IPS DF 4.7 (cell line): ENCODE results near the gene CSF1.
"Not testable (repeated sequence)": the region's sequence is repeated elsewhere in the genome, so short reads cannot be mapped to it uniquely, and the experiment has no call there.

ENCODE experiments used
- DNase-seq: peaks from one replicate; pipeline ENCODE4 v3.0.0-alpha.2; 2013; ENCODE audit warnings: low spot score; ENCODE audit errors: extremely low read depth

CSF1 gene

GRCh38 chr1:109935451-109935900 is 24.8 kb downstream of the CSF1 start:
- DNase-seq, result no peak

DNA sequence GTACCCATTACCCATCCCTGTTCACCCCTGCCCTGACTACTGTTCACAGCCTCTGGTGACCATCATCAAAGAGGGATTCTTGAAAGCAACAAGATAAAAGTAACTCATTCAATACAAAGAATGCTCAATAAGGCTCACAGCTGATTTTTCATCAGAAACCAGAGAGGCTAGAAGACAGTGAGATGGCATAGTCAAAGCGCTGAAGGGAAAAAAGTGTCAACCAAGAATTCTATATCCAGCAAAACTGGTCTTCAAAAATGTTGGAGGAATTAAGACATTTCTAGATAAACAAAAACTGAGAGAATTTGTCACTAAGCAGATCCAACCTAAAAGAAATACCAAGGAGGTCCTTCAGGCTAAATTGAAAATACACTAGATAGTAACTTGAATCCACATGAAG is 27.1 kb downstream of the CSF1 start:
- DNase-seq, result no peak

DNA sequence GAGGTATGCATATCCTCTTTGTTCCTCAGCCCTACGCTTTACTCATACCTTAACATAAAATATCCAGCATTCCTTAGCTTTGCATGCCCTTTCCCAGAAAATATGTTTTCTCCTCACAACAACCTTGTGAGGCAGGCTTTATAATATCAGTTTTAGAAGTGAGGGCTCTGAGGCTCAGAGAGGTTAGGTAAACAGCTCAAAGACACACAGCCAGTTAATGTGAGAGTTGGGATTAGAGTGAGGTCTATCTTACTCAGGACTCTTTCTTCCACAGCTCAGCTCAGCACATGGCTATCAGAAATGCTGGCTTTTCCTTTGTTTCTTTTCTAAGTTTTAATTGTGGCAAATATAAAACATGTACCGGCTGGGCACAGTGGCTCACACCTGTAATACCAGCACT is 27.9 kb downstream of the CSF1 start:
- no peak for DNase-seq

DNA sequence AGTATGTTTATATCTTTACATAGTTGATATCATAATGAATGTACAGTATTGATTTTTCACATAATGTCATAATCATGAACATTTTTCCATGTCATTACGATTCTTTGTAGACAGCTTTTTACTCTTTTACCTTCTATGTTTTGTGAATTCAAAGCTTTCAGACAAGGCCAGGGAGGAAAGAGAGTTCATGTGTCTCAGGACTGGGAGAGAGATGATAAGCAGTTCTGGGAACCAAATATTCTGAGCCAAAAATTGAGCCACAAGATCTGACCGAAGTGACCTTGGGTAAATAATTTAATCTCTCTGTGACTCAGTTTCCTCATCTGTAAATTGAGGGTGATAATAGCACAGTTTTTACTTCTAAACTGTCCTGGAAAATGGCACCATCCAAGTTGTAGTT is 31.8 kb downstream of the CSF1 start:
- no peak for DNase-seq

DNA sequence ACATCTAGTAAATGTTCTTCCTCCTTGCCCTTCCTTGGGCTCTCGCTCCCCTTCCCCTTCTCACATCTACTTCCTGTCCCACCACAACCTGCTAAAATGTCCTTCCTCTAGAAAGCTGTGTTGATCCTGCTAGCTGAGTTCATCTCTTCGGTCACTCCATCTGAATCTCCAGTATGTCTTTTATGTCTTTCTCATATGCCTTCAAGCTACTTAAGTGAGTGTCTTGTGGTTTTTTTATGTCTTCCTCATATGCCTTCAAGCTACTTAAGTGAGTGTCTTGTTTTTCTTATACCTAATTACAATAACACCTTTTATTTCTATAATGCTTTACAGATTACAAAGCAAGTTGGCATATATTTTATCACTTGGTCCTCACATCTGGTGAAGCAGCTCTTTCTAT is 33.9 kb downstream of the CSF1 start:
- no peak for DNase-seq

GRCh38 chr1:109946511-109946910 is 35.9 kb downstream of the CSF1 start:
- DNase-seq, result no peak

GRCh38 chr1:109947582-109948284 is 37.1 kb downstream of the CSF1 start:
- no peak for DNase-seq

- DNase-seq, result no peak
Measured at GRCh38 chr1:109948285-109948630, 37.6 kb downstream of the CSF1 start.

DNA sequence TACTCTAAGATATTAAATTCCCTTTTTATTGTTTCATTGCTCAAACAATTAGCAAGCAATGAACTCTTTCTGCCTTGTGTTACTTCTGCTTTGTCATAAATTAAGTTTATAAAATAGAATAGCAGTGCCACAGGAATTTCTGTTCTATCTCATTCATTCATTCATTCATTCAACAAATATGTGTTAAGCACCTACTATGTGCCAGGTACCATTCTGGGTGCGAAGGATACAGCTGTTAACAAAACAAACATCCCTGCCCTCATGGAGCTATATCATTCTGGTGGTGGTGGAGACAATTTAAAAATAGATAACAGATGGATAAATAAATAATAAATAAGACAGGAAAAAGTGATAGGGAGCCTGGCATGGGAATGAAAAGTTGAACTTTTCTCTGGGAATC is 39.4 kb downstream of the CSF1 start:
- no peak for DNase-seq

- DNase-seq, result no peak
Measured at GRCh38 chr1:109950509-109950908, 39.9 kb downstream of the CSF1 start.

GRCh38 chr1:109951501-109951900 is 40.9 kb downstream of the CSF1 start:
- not testable (repeated sequence) for DNase-seq

DNA sequence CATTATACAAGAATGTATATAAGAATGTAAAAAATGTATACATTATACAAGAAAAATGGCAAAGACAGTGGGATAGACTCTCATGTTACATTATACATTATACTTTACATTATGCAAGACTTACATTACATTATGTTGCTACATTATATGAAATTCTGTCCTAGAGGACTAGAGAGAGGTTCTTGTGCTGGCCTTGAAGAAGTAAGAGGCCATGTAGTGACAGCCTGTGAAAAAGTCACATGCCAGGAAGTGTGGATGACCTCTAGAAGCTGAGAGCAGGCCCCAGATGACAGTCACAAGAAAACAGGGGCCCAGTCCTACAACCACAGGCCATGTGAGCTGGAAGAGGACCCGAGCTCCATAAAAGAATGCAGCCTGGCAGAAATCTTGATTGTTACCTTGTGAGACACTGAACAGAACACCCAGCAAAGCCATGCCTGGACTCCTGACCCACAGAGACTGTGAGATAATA is 43.4 kb downstream of the CSF1 start:
- DNase-seq, result no peak

DNA sequence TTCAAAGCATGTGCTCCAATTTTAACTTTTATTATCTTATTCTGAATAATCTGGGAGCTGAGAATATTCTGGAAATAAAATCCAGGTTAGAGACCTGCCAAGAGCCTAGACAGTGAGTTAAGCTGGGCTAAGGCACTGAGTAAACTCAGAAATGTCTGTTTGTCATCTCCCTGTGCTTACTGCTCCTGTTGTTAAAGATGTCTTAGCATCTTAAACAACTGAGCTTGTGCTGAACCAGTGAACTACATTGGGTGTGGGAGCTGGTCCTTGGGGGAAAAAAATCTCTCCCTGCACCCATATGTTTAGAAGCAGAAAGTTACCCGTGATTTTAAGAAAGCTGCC is 49.0 kb downstream of the CSF1 start:
- DNase-seq, result no peak

DNA sequence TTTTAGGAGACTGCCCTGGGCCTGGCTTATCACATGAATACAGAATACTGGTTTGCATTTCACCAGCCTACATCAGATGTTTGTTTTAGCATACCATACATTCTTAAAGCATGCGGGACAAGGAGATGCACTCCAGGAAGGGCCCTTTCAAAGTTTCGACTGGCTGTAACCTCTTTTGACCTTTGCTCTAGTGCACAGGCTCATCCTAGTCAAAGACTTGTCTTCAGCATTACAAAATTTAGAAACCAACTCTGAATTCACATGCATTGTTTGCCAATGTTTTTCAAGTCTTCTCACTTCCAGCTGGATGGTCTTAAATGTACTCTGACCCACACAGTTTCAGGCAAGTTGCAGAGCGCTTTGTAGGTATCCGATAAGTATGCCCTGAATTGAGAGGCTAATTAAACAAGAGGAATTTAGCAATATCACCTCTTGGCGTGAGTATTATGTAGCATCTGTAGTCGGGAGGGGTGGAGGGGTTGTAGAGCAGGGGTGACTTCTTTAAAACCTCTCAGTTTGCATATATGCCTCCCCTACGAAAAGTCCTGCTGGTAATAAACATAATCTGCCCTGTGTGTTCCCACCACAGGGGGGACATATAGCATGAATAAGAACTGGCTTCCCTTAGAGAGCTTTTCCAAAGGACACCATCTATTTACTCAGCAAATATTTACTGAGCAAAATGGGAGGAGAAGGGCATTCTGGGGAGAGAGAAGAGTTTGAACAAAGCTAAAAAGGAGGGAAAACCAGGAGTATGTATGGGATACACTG is 49.5 kb downstream of the CSF1 start:
- no peak for DNase-seq

- DNase-seq, result no peak
Measured at GRCh38 chr1:109960745-109961094, 50.1 kb downstream of the CSF1 start.

GRCh38 chr1:109963864-109964263 is 53.2 kb downstream of the CSF1 start:
- DNase-seq, result no peak

DNA sequence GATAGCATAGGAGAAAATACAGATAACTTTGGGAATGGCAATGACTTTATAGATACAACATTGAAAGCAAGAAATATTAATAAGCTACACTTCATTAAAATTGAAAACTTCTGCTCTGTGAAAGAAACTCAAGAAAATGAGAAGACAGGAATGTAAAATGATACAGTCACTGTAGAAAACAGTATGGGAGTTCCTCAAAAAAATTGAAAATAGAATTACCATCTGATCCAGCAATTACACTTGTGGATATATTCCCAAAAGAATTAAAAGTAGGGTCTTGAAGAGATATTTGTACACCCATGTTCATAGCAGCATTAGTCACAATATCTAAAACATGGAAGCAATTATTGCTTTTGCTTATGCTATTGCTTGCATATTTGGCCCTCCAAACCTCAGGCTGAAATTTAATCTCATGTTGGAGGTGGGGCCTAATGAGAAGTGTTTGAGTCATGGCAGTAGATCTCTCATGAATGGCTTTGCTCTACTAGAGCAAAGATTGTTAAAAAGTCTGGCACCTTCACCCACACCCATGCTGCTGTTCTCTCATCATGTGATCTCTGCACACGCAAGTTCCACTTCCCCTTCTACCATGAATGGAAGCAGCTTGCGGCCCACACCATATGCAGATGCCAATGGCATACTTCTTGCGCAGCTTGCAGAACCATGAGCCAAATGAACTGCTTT is 58.6 kb downstream of the CSF1 start:
- no peak for DNase-seq

DNA sequence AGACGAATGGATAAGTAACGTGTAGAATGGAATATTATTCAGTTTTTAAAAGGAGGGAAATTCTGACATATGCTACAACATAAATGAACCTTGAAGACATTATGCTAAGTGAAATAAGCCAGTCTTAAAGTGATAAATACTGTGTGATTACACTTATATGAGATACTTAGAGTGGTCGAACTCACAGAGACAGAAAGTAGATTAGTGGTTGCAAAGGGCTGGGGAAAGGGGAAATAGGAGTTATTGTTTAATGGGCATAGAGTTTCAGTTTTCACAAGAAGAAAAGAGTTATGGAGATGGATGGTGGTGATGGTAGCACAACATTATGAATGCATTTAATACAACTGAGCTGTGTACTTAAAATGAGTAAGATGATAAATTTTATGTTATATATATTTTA is 59.3 kb downstream of the CSF1 start:
- no peak for DNase-seq

DNA sequence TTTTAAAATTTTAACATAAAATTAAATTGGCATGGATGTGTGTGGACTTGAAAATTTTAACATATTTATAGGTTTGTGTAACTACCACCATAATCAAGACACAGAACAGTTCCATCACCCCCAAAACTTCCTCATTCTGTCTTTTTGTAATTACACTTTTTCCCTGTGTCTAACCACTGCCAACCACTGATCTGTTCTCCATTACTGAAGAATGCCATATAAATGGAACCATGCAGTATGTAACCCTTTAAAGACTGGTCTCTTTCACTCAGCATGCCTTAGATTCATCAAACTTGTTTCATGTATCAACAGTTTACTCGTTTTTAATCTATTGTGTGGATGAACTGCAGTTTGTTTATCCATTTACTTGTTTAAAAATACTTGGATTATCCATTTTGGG is 60.9 kb downstream of the CSF1 start:
- no peak for DNase-seq

DNA sequence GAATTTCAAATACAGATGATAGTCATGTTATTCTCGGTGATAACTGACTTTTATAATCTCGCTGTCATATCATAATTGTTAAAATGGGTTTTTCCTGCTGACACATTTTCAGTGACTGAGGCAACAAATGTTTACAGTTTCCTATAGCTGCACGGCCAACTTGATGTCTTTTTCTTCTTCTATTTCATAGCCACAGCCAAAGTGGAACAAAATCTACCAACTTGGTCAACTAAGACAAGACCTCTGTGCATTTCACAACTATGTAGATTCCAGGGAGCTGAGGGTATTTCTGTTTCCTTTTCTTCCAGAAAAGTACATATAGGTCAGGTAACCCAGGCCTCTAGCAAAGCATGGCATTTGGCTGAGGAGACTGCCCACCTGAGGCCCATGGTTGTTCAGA is 63.5 kb downstream of the CSF1 start:
- DNase-seq, result no peak

GRCh38 chr1:109975718-109976117 is 65.1 kb downstream of the CSF1 start:
- no peak for DNase-seq

- DNase-seq, result no peak
Measured at GRCh38 chr1:109976762-109977161, 66.1 kb downstream of the CSF1 start.

GRCh38 chr1:109977225-109977624 is 66.6 kb downstream of the CSF1 start:
- no peak for DNase-seq
